WERI-Rb-1 (cell line): ENCODE data around the gene UBE2K.

Experiments
- DNase-seq: peaks from one replicate; pipeline ENCODE4 v3.0.0-alpha.2; 2020
- H3K27ac ChIP-seq: fragments of 250-450 bp; sonication (Bioruptor Pico); 2 replicates; pipeline ENCODE4 v1.5.1; 2020; ENCODE audit warnings: mild to moderate bottlenecking, moderate library complexity
- H3K27me3 ChIP-seq: fragments of 250-450 bp; sonication (Bioruptor Pico); 2 replicates; pipeline ENCODE4 v1.5.1; 2021; ENCODE audit warnings: mild to moderate bottlenecking, low read depth, moderate library complexity; ENCODE audit not compliant: insufficient read depth, severe bottlenecking
- H3K36me3 ChIP-seq: fragments of 250-450 bp; sonication (Bioruptor Pico); 2 replicates; pipeline ENCODE4 v1.5.1; 2020; ENCODE audit warnings: mild to moderate bottlenecking, moderate library complexity
- H3K4me3 ChIP-seq: 2 replicates; pipeline ENCODE4 v1.5.1; 2011; ENCODE audit warnings: low read depth, mild to moderate bottlenecking, control low read depth, low read length
- H3K9me3 ChIP-seq: fragments of 250-450 bp; sonication (Bioruptor Pico); 2 replicates; pipeline ENCODE4 v1.5.1; 2021; ENCODE audit warnings: mild to moderate bottlenecking, moderate library complexity; ENCODE audit not compliant: severe bottlenecking
- CTCF ChIP-seq: IDR thresholded peaks from 2 replicates; pipeline ENCODE4 v1.5.1; 2011; ENCODE audit warnings: low read depth, mild to moderate bottlenecking, control low read depth, inconsistent platforms, low read length

The UBE2K gene

GRCh38 chr4:39754309-39754708 lies 56.4 kb downstream of the UBE2K start:
- Histone ChIP-seq H3K27ac (no peak overlapping the region), H3K4me3 (no peak overlapping the region), H3K9me3 (no peaks in the 10 kb centered on the region), H3K36me3 (peaks cover 70% of the 10 kb centered on the region), H3K27me3 (no peaks in the 10 kb centered on the region)
- DNase-seq = no peak
- no peak for TF ChIP-seq CTCF

DNA sequence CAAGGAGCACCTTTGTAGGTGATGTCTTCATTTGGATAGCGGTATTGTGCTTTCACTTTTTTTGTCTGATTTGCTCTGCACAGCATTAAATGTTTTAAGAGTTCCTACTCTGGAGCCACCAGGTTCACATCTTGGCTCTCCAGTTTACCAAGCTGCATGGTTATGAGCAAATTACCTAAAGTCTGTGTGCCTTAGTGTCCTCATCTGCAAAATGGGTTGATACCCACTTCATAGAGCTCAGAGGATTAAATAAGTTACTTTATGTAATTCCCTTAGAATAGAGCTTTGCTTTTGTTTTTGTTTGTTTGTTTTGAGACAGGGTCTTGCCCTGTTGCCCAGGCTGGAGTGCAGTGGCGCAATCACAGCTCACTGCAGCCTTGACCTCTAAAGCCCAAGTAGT lies 58.2 kb downstream of the UBE2K start:
- DNase-seq = no peak
- no peak for TF ChIP-seq CTCF
- Histone ChIP-seq H3K27ac (no peak overlapping the region), H3K27me3 (no peaks in the 10 kb centered on the region), H3K4me3 (no peak overlapping the region), H3K9me3 (no peaks in the 10 kb centered on the region), H3K36me3 (peaks cover 76% of the 10 kb centered on the region)

DNA sequence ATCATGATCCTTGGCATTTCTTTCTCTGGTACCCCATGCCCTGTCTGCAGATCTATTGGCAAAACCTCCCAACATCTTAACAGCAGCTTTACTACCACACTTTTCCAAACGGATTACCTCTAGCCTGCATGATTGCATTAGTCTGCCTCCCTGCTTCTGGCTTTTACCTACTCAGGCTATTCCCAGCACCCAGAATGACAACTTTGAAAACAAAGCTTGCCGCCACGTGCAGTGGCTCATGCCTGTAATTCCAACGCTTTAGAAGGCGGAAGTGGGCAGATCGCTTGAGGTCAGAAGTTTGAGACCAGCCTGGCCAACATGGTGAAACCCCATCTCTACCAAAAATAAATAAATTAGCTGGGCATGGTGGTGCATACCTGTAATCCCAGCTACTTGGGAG lies 60.2 kb downstream of the UBE2K start:
- Histone ChIP-seq H3K27me3 (no peaks in the 10 kb centered on the region), H3K27ac (no peak overlapping the region), H3K9me3 (no peaks in the 10 kb centered on the region), H3K4me3 (no peak overlapping the region), H3K36me3 (peaks cover 83% of the 10 kb centered on the region)
- no peak for TF ChIP-seq CTCF
- DNase-seq = no peak

GRCh38 chr4:39759569-39759968 lies 61.6 kb downstream of the UBE2K start:
- Histone ChIP-seq H3K36me3 (peaks cover 86% of the 10 kb centered on the region), H3K9me3 (no peaks in the 10 kb centered on the region)
- no peak for TF ChIP-seq CTCF

DNA sequence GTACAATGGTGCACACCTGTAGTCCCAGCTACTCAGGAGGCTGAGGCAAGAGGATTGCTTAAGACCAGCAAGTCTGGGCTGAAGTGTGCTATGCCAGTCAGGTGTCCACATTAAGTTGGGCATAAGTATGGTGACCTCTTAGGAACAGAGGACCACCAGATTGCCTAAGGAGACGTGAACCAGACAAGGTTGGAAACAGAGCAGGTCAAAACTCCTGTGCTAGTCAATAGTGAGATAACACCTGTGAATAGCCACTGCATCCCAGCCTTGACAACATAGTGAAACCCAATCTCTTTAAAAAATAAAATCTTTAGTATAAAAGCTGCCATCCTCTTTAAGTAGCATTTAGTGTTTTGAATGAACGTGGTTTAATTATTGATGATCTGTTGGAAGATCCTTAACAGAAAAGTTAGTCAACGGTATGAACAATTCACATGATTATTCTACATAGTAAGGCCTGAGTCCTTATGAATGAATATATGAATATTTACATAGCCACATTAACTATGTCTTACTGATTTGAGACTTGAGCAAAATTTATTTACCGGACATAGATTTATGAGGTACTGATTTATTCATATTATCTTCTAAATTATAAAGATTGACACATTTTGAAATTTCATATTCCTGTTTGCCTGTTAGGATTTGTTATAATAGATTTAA lies 63.2 kb downstream of the UBE2K start:
- no peaks in the 10 kb centered on the region for H3K9me3 ChIP-seq
- H3K4me3 ChIP-seq = no peak overlapping the region
- DNase-seq = no peak
- no peak for TF ChIP-seq CTCF
- H3K36me3 ChIP-seq = peaks cover 85% of the 10 kb centered on the region
- no peak overlapping the region for H3K27ac ChIP-seq
- no peaks in the 10 kb centered on the region for H3K27me3 ChIP-seq

More at GRCh38 chr4:39759569-39759968, 61.6 kb downstream of the UBE2K start:
- no peak for DNase-seq
- H3K27me3 ChIP-seq = no peaks in the 10 kb centered on the region
- H3K4me3 ChIP-seq = no peak overlapping the region
- no peak overlapping the region for H3K27ac ChIP-seq
